Epithelial cell of proximal tubule (primary cell): ENCODE measurements around the gene SLC8A2. TPM values are rescaled to one million over a fixed set of nuclear protein-coding genes. Genes with fewer than 3 reads are reported as not detected.
A peak's percentile ranks its signal among the peaks of the same experiment; 100 is the strongest.
"Not testable (repeated sequence)": the region's sequence is repeated elsewhere in the genome, so short reads cannot be mapped to it uniquely, and the experiment has no call there.

ENCODE experiments used
- DNase-seq: peaks from one replicate; pipeline ENCODE4 v3.0.0-alpha.2; 2011; ENCODE audit warnings: low read depth
- H3K4me3 ChIP-seq: 2 replicates; pipeline ENCODE4 v1.5.1; 2011; ENCODE audit warnings: low read depth, mild to moderate bottlenecking, low read length
- CTCF ChIP-seq: conservative IDR thresholded peaks from 2 replicates; pipeline ENCODE4 v1.5.1; 2012; ENCODE audit warnings: low read depth, mild to moderate bottlenecking, low read length
- total RNA-seq: library from RNA; depleted of rRNA; stranded (reverse); fragments of >200 nt; gene quantifications from 2 replicates; pipeline ENCODE4 v1.2.3, GENCODE V29; 2015

SLC8A2 gene
- total RNA-seq, 1 donor from 2014 or later, result not detected

GRCh38 chr19:47402504-47402903, 69.2 kb downstream of the SLC8A2 start:
- H3K4me3 ChIP-seq, result no peak overlapping the region
- TF ChIP-seq CTCF, result no peak
- DNase-seq, result no peak

GRCh38 chr19:47398707-47399597, 72.7 kb downstream of the SLC8A2 start:
- DNase-seq, result no peak

GRCh38 chr19:47391510-47392223, 80.0 kb downstream of the SLC8A2 start:
- peak; percentile 0 for DNase-seq
- TF ChIP-seq CTCF, result peak; percentile 91
- H3K4me3 ChIP-seq, result no peak overlapping the region

More at GRCh38 chr19:47398707-47399597, 72.7 kb downstream of the SLC8A2 start:
- no peak overlapping the region for H3K4me3 ChIP-seq
- TF ChIP-seq CTCF, result no peak

- no peak overlapping the region for H3K4me3 ChIP-seq
- TF ChIP-seq CTCF, result no peak
- DNase-seq, result no peak
These were observed 80.9 kb downstream of the SLC8A2 start for GRCh38 chr19:47390533-47391488.

- TF ChIP-seq CTCF, result no peak
- H3K4me3 ChIP-seq, result no peak overlapping the region
- DNase-seq, result no peak
These were observed 82.5 kb downstream of the SLC8A2 start for GRCh38 chr19:47389150-47389556.

GRCh38 chr19:47388721-47389120, 83.0 kb downstream of the SLC8A2 start:
- not testable (repeated sequence) for H3K4me3 ChIP-seq, DNase-seq

GRCh38 chr19:47387623-47388022, 84.1 kb downstream of the SLC8A2 start:
- H3K4me3 ChIP-seq, DNase-seq: not testable (repeated sequence)

GRCh38 chr19:47386582-47386981, 85.1 kb downstream of the SLC8A2 start:
- not testable (repeated sequence) for H3K4me3 ChIP-seq, DNase-seq

- DNase-seq, H3K4me3 ChIP-seq: not testable (repeated sequence)
These were observed 87.2 kb downstream of the SLC8A2 start for GRCh38 chr19:47384533-47384932.

- not testable (repeated sequence) for DNase-seq, H3K4me3 ChIP-seq
These were observed 87.8 kb downstream of the SLC8A2 start for GRCh38 chr19:47383890-47384289.
